HG03135 (cell line): ENCODE results near the gene MAPKAPK3.

Experiments
- ATAC-seq: cut with Tn5 transposase; IDR thresholded peaks from one replicate; pipeline ENCODE4 v1.9.1; 2021; ENCODE audit warnings: mild to moderate bottlenecking, moderate library complexity; ENCODE audit not compliant: unreplicated experiment

Gene MAPKAPK3

DNA sequence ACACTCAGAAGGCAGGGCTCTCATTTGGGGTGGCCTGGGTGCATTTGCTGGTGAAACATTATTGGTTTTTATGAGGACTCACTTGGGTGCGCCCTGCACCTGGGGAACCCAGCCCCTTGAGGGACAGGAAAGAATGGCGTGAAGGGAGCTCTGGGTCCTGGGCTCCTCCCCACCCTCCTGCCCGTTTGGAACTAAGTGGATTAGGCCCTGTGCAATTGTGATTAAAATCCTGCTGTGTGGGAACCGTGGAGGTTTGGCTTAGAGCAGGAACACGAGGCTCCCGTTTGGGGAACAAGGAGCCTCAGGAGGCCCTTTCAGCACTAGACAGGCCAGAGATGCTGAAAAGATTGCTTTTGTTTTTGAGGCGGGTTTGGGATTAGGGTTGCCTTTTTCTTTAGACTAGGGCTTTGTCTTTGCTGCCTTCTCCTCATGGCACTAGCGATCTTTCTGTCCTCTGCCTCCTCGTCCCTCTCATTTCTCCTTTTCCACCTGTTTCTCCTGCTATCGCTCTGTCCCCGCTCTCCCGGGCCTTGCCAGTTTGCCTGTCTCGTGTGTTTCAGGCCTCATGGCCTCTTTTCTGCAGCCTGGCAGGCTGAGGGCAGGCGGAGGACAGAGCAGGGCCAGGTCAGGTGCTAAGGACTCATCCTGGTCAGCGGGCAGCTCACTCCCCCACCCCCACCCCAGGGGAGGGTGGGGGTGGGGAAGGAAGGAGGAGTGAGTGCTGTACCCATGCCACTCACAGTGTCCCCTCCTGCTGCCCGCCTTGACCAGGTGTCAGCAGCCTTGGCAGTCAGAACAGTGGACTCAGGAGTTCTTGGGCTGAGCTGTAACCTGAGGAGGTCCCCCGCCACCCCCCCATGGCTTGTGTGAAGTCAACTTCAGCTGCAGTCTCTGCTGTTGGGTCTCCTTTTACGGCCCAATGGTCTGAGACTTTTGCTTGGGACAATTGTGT is 8.6 kb downstream of the MAPKAPK3 start:
- no peak for ATAC-seq

DNA sequence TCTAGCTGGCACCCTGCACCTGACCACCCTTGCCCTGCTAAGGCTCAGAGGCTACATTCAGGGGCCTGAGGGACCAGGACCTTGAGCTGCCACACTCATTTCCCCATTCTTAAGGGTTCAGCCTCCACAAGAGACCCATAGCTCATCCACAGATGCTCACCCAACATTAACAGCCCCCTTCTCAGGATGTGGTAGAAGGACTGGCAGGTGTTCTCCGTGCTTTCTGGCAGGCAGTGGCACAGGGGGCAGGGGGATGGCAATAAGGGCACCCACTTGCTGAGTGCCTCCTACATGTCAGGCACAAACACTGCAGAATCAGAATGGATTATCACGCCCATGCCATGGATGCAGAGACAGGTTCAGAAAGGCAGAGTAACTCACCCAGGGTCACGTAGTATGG is 9.4 kb downstream of the MAPKAPK3 start:
- no peak for ATAC-seq

DNA sequence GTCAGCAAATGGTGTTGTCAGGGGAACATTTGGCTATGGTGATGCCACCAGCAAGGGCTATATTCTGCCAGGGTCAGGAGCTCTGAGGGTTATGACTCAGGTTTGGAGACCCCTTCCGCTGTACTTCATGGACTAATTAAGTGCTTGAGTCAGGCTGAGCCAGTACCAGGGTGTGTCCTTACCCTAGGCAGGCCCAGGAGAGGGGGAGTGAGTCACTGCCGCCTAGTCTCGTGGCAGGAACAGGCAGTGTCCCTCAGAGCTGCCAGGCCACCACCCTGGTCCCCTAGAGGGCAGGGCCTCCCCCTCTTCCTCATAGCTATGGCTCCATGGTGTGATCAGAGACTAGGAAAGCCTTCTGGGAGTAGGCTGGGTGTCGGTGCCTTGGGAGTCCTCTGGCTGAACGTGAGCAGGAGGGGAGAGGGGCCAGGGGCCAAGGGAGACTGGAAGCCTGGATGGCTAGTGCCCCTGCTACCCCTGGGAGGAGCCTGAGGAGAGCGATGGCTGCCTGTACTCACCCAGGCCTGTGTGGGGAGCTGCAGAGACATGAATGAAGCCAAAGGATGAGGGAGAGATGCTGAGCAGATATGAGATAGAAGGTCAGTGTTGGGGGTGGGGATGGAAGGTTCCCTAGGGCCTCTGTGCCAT is 10.6 kb downstream of the MAPKAPK3 start:
- ATAC-seq, result no peak

DNA sequence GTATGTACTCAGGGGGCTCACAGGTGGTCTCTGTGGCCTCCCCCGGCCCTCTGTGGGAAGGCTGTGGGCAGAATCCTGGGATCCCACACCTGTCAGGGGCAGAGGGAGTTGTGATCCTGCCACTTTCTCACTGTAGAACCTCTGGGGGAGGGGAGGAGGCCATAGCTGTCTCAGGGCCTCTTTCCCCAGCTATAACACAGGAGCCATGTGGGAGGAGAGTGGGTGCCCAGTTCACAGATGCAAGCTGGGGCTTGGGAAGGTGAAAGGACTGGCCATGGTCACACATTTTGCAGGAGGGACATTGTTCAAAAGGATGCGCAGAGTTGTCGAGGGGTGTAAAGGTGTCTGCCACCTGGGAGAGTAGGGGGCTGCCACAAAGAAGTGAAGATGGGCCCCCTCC is 11.7 kb downstream of the MAPKAPK3 start:
- no peak for ATAC-seq

DNA sequence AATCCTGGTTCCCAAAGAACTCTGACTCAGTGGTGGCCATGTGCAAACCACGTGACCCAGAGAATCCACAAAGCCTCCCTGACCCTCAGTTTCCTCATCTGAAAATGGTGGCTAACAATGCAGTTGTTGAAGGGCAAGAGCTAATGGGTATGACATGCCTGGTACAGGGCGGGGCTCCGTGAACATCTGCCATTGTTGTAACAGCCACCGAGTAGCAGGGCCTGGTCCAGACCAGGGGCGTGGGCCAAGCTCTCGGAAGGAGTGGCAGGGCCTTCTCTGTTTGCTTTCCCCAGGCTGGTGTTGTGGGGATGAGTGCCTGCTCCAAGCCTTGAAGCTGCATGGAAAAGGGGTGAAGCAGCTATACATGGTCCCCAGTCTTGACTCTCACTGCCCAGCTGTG is 13.4 kb downstream of the MAPKAPK3 start:
- no peak for ATAC-seq

DNA sequence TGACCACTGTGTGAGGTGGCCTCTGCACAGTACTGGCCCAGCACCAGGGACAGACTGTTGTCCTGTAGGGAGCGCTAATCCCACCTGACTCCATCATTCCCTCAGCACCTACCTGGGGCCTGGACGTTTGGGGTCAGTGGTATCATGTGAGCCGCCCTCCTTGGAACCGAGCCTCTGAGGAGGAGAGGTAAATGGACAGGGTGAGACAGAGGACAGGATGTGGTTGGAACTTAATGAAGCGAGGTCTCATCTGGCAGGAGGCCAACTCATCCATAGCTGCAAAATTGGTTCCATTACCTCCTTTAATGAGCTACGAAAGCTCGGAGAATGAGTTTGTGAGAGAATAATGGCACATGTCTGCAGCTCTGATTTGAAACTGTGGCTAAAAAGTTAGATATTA is 13.9 kb downstream of the MAPKAPK3 start:
- no peak for ATAC-seq

DNA sequence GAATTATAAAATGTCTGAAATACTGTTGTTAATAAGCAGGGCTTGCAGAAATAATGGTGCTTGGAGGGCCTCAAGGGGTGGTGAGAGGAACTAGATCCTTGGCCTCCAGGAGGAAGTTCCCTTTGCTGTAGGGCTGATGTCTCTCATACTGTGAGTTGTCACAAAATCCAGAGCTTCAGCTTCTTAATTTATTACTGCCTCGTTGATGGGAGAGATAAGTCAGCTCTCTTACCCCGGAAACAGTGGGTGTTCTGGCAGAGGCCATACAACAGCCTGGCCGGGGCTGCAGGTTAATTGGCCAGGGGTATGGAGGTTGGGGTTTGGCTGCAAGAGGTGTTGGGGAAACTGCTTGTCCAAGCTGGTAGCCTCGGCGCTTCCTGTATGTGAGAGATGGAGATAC is 15.5 kb downstream of the MAPKAPK3 start:
- no peak for ATAC-seq

DNA sequence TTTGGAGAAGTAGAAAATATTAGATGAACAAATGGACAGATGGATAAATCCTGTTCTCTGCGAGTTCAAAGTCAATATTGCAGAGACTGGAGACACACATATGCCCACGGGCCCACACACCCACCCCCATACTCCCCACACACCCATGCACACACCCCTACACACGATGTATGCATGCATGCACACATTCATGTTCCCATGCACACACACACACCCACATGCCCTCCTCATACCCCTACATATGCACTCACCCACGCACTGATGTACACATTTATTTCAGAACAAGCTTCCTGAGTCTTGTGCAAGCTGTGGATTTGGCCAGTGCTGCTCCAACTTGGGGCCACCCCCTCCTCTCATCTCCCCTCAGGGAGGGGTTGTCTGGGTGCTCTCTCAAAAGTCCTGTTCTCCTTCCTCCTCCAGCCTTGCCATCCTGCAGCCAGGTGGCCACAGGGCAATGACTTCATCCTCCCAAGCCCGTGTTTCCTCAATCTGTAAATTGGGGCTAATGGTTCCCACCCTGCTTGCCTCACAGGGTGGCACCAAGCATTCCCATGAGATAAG is 16.4 kb downstream of the MAPKAPK3 start:
- no peak for ATAC-seq

DNA sequence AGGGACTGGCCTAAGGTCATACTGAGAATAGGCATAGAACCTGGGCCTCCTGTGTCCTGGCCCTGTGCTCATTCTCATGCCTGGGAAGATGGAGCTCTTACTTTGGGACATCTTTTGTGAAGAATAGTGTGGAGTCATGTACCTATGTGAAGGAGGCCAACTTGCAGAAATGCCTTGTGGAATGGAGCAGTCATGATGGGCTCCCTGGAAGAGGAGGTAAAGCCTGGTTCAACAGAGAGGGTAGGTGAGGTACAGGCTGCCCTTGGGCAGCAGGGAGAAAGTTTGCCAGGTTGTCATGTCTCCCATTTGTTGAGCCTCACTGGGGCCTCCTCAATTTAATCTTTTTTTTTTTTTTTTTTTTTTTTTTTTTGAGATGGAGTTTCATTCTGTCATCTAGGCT is 18.1 kb downstream of the MAPKAPK3 start:
- ATAC-seq, result no peak

DNA sequence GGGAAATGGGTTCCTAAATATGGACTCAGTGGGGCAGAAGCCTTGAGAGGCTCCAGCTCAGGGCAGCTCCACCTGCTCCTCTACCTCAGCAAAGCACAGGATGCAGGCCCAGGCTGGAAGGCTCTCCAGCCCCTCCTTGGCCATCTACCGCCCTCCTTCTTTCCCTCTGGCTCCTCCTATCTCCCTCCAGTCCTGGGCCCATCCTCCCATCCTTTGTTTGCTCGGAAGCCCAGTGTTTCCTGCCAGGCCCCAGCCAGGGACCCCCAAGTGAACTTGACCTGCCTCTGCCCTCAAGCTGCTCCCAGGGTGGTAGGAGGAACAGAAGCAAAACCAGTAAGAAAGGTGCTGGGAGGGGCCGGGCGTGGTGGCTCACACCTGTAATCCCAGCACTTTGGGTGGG is 20.1 kb downstream of the MAPKAPK3 start:
- ATAC-seq, result no peak

DNA sequence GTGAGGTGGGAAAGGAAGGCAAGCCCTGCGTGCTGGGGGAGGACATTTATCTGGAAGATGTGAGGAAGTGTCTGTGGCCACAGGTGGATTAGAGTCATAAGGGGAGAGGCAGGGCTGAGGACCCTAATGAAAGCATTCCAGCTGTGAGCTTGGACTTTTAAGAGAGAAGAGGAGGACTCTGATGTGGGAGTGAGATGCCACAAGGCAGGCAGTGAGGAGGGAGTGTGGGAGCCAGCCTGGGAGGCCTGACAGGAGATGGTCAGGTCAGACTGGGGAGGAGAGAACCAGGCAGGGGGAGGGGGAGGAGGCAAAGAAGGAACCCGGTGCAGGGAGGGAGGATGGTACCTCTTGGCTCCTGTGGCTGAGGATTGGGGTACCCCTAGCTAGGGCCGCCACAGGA is 21.0 kb downstream of the MAPKAPK3 start:
- no peak for ATAC-seq

DNA sequence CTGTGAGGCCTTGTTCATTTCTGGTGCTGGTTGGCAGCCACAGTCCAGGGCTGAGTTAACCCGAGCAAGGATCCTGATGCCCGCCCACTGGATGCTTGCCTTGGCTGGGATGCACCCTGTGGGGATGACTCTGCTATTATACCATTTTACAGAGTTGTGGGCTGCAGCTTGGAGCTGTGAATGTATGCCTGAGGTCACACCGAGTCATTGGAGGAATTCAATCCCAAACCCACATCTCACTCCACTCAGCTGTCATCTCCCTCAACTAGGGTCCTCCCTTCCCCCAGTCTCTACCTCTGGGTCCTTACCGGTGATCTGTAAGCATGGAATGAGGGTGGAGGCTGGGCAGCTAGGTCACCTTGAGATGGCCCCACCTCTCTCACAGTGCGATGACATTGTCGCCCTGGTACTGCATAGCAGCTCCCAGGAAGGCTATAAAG is 22.1 kb downstream of the MAPKAPK3 start:
- no peak for ATAC-seq

DNA sequence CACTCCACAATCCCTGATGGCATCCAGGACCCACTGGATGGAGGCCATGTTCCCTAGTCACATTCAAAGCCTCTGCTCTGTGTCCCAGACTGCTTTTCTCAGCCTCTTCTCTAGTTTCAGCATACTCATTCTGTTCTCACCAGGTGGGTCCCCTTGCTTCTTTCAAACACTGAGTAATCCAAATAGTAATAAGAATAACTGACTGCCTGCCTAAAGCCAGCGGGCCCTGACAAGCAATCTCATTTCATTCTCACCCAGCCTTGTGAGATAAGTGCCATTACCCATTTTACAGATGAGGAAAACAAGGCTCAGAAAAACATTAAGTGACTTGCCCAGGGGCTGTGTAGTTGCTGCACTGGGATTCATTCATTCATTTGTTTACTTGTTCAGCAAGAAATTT is 25.4 kb downstream of the MAPKAPK3 start:
- ATAC-seq, result no peak

DNA sequence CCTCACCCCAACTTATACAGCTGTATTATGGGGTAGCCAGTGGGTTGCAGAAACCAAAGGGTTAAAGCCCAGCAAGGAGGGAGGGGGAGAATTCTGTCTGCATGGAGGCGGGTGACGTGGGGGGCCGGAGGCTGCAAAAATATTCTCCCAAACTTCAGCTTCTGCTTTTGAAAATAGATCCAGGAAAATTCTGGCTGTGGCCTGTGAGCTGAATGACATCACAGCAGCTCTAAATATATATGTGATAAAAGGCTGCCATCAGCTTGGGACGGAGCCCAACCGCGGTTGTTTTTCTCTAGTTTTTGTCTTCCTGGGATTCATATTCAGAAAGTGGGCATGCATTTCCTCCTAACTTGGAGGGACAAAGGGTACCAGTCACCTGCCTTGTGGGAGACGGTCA is 27.6 kb downstream of the MAPKAPK3 start:
- ATAC-seq, result no peak

DNA sequence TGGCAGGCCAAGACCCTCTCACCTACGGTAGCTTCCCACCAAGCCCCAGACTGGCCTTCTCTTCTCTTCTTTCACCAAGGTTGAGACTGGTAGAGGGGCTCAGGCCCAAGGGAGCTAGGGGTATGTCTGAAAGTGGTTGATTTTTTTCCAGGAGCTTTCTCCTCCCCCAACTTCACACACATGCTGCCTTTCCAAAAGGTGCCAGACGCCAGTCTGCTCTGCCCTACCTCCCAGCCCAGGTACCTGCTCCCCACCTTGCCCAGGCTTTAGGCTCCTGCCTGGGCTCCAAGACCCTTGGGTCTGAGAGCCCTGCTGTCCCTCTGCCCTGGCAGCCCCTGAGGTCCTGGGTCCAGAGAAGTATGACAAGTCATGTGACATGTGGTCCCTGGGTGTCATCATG is 28.4 kb downstream of the MAPKAPK3 start:
- ATAC-seq, result no peak

DNA sequence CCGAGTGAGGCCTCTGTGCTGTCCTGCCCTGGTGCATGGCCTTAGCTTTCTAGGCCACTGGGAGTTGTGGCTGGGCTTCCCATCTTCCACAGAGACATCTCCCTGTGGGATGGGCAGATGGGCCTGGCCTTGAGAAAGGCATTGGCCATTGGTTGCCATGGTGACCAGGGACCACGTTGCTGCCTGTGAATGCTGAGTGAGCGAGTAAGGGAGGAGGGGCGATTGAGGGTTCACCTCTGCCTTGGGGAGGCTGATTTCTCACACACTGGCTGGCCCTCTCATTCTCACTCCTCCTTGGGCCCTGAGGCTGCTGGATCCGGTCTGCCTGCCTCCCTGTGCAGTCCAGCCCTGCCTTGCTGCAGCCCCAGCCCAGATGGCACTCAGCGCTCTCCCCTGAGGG is 31.4 kb downstream of the MAPKAPK3 start:
- no peak for ATAC-seq

DNA sequence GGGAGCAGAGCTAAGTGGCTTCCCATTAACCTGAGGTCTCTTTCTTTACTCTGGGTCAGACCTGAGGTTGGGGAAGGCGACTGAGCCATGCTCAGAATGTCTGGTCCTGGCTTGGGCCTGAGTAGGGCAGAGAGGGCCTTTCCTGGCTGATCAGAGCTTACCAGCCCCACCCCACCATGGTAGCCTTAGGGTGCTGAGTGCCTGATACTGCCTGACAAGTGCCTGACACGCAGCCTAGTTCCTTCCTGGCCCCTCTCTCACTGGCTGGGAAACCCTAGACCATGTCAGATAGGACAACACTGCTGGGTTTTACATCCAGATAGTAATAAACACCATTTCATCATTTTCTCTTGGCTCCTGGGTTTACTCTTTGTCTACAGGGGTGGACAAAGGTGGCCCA is 32.0 kb downstream of the MAPKAPK3 start:
- no peak for ATAC-seq

DNA sequence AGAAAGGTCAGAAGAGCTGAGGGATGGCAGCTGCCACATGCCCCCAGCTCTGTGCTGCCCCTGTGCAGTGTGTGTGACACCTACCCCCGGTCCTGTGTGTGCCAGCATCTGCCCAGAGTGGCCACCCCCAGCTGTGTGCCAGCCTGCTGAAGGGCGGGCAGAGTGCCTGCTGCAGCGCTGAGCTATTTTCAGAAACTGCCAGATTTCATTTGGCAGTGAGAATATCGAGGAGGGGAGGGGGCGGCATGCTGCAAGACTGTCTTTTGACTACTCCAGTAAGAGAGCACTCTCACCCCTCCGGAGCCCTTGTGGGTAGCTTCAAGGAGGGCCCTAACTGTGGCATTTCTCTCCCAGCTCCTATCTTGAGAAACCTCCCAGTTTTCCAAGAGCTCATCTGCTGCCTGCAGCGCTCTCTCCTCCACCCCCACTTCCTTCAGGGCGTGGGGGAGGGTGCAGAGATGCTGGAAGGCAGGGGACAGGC is 32.5 kb downstream of the MAPKAPK3 start:
- no peak for ATAC-seq

DNA sequence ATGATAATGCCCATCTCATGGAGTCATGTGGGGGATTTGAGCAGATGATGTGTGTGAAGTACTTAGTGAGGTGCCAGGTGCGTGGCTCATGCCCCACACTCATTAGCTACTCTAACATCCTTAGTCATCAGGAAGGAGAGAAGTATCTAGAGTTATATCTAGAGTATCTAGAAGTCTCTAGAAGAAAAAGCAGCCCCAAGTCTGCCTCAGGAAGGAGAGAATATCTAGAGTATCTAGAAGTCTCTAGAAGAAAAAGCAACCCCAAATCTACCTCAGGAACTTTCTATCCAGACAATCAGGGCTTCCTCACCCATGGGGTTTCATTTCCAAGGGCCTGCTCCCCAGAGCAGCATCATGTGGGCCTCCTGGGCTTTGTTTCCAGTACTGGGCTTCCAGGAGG is 33.1 kb downstream of the MAPKAPK3 start:
- ATAC-seq, result no peak

DNA sequence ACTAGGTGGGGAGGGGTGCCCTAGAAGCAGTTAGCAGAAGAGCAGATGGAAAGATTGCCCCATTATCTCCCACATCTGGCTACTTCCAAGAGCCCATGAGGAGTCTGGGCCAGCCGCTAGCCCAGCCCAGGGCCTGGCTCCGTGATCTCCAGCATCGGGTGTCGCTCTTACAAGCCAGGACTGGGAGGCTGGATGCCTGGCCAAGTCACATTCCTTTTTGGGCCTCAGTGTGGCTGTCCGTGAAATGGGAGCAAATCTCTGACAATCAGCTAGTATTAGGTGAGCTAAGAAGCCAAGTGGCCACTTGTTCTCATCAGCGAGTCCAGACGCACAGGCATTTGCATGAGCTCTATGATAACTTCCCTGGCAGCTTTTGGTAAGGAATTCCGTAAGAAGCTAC is 34.5 kb downstream of the MAPKAPK3 start:
- ATAC-seq, result no peak

DNA sequence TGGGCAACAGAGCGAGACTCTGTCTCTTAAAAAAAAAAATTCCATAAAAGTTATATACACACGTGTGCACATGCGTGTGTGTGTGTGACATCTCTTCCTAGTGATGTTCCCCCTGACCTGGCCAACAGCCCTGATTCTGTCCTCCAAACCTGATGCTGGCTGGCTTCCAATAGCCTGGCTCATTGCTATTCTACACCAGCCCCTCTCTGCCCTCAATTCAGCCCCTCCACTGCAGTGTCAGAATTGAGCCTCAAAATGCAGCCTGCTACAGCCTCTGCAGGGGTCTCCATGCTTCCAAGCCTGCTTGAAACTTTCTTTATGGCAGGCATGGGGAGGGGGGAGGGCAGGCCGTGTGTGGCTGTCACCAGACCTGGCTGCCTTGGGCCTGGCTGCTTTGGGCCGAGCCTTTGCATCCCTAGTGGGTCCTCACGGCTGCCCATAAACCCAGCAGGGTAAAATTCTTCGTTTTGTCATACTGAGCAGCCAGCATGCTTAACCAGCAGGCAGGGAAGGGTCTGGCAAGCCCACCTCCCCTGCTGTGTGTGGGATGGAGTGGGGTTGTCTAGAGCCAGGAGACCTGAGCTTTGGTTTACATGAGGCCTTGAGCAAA is 35.1 kb downstream of the MAPKAPK3 start:
- no peak for ATAC-seq
